Effector memory CD4-positive, alpha-beta T cell (primary cell): ENCODE data around the gene SLC16A3.
A peak's percentile ranks its signal among the peaks of the same experiment; 100 is the strongest.
"Not testable (repeated sequence)": the region's sequence is repeated elsewhere in the genome, so short reads cannot be mapped to it uniquely, and the experiment has no call there.

Experiments used
- DNase-seq, 3 donors: peaks; one replicate each; pipeline ENCODE4 v3.0.0-alpha.2; 2020
- H3K27ac ChIP-seq: 2 replicates; pipeline ENCODE4 v1.7.0; 2013; ENCODE audit warnings: mild to moderate bottlenecking, low read length, moderate library complexity; ENCODE audit not compliant: insufficient read depth, poor library complexity, severe bottlenecking
- H3K27me3 ChIP-seq: replicated peaks from 2 replicates; pipeline ENCODE4 v1.7.0; 2013; ENCODE audit warnings: mild to moderate bottlenecking, low read length; ENCODE audit not compliant: insufficient read depth, control insufficient read depth, poor library complexity, severe bottlenecking
- H3K36me3 ChIP-seq: 2 replicates; pipeline ENCODE4 v1.7.0; 2013; ENCODE audit warnings: mild to moderate bottlenecking, low read length, moderate library complexity; ENCODE audit not compliant: control insufficient read depth, insufficient read depth
- H3K4me1 ChIP-seq: 2 replicates; pipeline ENCODE4 v1.7.0; 2013; ENCODE audit warnings: low read length, mild to moderate bottlenecking; ENCODE audit not compliant: control insufficient read depth, insufficient read depth, poor library complexity, severe bottlenecking
- H3K4me3 ChIP-seq: 2 replicates; pipeline ENCODE4 v1.7.0; 2013; ENCODE audit warnings: low read length, low read depth, mild to moderate bottlenecking; ENCODE audit not compliant: insufficient read depth, poor library complexity, severe bottlenecking
- H3K9me3 ChIP-seq: 2 replicates; pipeline ENCODE4 v1.7.0; 2013; ENCODE audit warnings: mild to moderate bottlenecking, low read length, moderate library complexity; ENCODE audit not compliant: control insufficient read depth

Gene SLC16A3

GRCh38 chr17:82203920-82204319 lies 24.9 kb upstream of the SLC16A3 start:
- no peak overlapping the region for H3K4me3 ChIP-seq
- H3K36me3 ChIP-seq: no peaks in the 10 kb centered on the region
- H3K27ac ChIP-seq: no peak overlapping the region
- H3K9me3 ChIP-seq: no peaks in the 10 kb centered on the region
- no peaks in the 10 kb centered on the region for H3K27me3 ChIP-seq
- DNase-seq: no peak
- peaks cover 32% of the 10 kb centered on the region for H3K4me1 ChIP-seq

- Histone ChIP-seq H3K9me3 (no peaks in the 10 kb centered on the region), H3K27ac (peak overlapping the region; percentile 78), H3K4me3 (no peak overlapping the region), H3K27me3 (no peaks in the 10 kb centered on the region), H3K36me3 (no peaks in the 10 kb centered on the region), H3K4me1 (peaks cover 25% of the 10 kb centered on the region)
- no peak for DNase-seq
These were observed 23.8 kb upstream of the SLC16A3 start for GRCh38 chr17:82204831-82205719.

- Histone ChIP-seq H3K36me3 (no peaks in the 10 kb centered on the region), H3K9me3 (no peaks in the 10 kb centered on the region), H3K27me3 (no peaks in the 10 kb centered on the region), H3K4me1 (peaks cover 20% of the 10 kb centered on the region), H3K27ac (peak overlapping the region; percentile 78), H3K4me3 (no peak overlapping the region)
- DNase-seq: peak; percentile 48 to 72 (median 65)
These were observed 22.9 kb upstream of the SLC16A3 start for GRCh38 chr17:82205720-82206508.

- peaks cover 24% of the 10 kb centered on the region for H3K4me1 ChIP-seq
- not testable (repeated sequence) for H3K27me3 ChIP-seq, H3K36me3 ChIP-seq, H3K4me3 ChIP-seq, DNase-seq, H3K27ac ChIP-seq, H3K9me3 ChIP-seq
These were observed 18.2 kb upstream of the SLC16A3 start for GRCh38 chr17:82210655-82211054.

GRCh38 chr17:82212331-82213250 lies 16.3 kb upstream of the SLC16A3 start, which contains the start of gene CCDC57:
Gene CCDC57, minus strand, starts transcription at chr17:82212842. Its CDS starts 10,898 bp downstream, at chr17:82201944.
- peak in 1 of 3 donors; percentile 49 for DNase-seq
- peaks cover 32% of the 10 kb centered on the region for H3K4me1 ChIP-seq
- no peaks in the 10 kb centered on the region for H3K36me3 ChIP-seq
- peak within 1 kb of the TSS; percentile 55 for H3K27ac ChIP-seq
- H3K4me3 ChIP-seq: peak within 1 kb of the TSS; percentile 88
- H3K9me3 ChIP-seq: no peaks in the 10 kb centered on the region
- no peaks in the 10 kb centered on the region for H3K27me3 ChIP-seq

- peak; percentile 50 to 58 (median 57) for DNase-seq
- H3K27ac ChIP-seq: peak overlapping the region; percentile 55
- H3K4me3 ChIP-seq: peak overlapping the region; percentile 88
- H3K27me3 ChIP-seq: no peaks in the 10 kb centered on the region
- no peaks in the 10 kb centered on the region for H3K9me3 ChIP-seq
- H3K4me1 ChIP-seq: peaks cover 32% of the 10 kb centered on the region
- H3K36me3 ChIP-seq: no peaks in the 10 kb centered on the region
These were observed 15.4 kb upstream of the SLC16A3 start for GRCh38 chr17:82213251-82214011.

- Histone ChIP-seq H3K27ac (peak overlapping the region; percentile 25), H3K4me1 (peaks cover 32% of the 10 kb centered on the region)
These were observed 14.7 kb upstream of the SLC16A3 start for GRCh38 chr17:82214012-82214628.

GRCh38 chr17:82215095-82215971 lies 13.5 kb upstream of the SLC16A3 start:
- Histone ChIP-seq H3K27ac (no peak overlapping the region), H3K36me3 (no peaks in the 10 kb centered on the region), H3K9me3 (no peaks in the 10 kb centered on the region), H3K4me1 (peaks cover 32% of the 10 kb centered on the region), H3K4me3 (no peak overlapping the region), H3K27me3 (no peaks in the 10 kb centered on the region)
- no peak for DNase-seq

More at GRCh38 chr17:82214012-82214628, 14.7 kb upstream of the SLC16A3 start:
- Histone ChIP-seq H3K27me3 (no peaks in the 10 kb centered on the region), H3K36me3 (no peaks in the 10 kb centered on the region), H3K4me3 (no peak overlapping the region), H3K9me3 (no peaks in the 10 kb centered on the region)
- DNase-seq: no peak
